ENCODE measurements around the gene LEMD1.
"Not testable (repeated sequence)": the region's sequence is repeated elsewhere in the genome, so short reads cannot be mapped to it uniquely, and the experiment has no call there.

Gene LEMD1

DNA sequence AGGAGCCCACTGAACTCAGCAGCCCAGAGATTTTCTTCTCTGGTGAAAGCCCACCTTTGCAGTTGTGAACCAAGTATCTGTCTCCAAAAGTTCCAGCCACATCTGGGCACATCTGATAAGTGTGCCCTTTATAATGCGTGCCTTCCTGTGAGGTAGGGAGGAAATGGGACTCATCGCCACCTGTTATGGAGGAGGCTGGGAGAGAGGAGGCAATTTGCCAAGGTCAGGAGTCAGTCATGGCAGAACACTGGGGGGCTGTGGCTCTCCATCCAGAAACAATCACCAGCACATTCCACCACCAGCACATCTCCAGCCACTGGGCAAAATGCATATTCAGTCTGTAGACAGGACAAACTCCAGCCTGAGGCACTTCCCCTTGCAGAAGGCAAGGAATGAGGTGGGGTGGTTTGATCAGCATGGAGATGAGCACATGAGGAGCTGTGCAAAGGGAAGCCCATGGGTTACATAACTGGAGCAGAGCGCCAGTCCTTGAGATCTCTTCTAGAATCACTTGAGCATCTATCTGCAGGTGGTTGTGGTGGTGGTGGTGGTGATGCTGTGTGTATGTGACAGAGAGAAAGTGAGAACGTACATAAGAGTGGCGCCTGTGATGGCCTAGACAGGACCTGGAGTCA is 15.0 kb upstream of the LEMD1 start:
- H3K4me3 ChIP-seq (ENCODE audit: low read length) = no peak overlapping the region
- TF ChIP-seq, protein P1, sequence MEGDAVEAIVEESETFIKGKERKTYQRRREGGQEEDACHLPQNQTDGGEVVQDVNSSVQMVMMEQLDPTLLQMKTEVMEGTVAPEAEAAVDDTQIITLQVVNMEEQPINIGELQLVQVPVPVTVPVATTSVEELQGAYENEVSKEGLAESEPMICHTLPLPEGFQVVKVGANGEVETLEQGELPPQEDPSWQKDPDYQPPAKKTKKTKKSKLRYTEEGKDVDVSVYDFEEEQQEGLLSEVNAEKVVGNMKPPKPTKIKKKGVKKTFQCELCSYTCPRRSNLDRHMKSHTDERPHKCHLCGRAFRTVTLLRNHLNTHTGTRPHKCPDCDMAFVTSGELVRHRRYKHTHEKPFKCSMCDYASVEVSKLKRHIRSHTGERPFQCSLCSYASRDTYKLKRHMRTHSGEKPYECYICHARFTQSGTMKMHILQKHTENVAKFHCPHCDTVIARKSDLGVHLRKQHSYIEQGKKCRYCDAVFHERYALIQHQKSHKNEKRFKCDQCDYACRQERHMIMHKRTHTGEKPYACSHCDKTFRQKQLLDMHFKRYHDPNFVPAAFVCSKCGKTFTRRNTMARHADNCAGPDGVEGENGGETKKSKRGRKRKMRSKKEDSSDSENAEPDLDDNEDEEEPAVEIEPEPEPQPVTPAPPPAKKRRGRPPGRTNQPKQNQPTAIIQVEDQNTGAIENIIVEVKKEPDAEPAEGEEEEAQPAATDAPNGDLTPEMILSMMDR (conservative IDR thresholded peaks at IDR 0.05; ENCODE audit: low read length) = no peak
- no peak for DNase-seq (ENCODE audit: low read depth)

DNA sequence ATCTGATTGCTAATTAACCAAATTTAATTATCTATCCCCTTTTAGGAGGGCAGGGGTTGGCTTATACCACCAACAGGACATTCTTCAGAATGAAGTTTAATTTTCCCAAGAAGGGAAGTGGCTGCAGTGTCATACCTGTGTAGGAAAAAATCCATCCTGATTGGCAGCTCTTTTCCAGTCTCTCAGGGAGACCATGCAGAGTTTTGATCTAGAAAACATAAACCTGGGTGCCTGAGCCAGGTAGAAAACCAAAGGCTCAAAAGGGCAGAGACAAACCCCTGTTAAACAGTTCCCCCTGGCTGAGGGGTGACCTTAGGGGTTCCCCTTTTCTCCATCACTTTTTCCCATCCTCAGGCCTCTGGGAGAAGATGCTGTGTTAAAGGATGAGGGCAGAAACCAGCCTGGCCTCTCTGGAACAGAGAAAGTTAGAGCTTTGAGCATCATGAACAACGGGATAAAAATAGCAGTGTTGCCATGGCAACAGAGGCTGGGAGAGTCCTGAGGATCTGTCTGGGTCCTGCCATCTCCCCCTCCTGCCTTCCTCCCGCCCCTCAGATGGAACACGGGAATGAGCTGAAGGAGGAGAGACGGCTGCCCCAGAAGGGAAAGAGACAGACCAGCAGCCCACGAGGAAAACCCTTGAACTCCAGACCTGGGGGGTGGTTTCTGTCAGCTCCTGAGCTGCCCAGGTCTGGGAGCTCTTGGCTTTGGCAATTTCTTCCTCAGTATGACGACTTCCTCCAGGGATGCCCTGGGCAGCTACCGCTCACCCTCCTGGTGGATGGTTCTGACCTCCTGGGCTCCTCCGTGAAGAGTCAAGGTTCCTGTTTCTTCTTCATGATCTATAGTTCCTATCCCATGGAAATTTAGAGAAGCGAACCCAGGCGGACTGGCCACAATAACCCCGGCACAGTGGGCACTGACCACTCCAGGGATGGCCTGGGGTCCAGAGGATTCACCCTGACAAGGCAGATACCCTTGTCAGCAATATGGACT is 14.0 kb upstream of the LEMD1 start:
- TF ChIP-seq, protein P1 (conservative IDR thresholded peaks at IDR 0.05; ENCODE audit: low read length) = no peak
- H3K4me3 ChIP-seq (ENCODE audit: low read length) = no peak overlapping the region
- DNase-seq (ENCODE audit: low read depth) = no peak

DNA sequence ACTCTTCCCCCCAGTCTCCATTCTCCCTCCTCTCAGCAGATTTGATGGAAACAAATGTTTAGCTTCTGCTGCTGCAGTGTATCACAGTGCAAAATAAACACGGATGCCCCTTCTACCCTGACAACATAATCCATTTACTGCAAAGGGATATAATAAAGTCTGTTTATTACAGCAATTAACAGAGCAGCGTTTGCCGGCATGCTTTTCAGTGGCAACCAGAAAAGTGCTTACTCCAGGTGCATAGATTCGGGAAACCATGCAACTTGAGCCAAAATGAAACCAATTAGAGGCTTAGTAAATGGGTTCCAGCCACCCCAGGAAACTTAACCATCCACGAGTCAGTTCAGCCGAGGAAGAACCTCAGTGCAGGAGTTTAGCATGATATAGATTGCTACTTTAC is 12.9 kb upstream of the LEMD1 start:
- TF ChIP-seq, protein P1 (conservative IDR thresholded peaks at IDR 0.05; ENCODE audit: low read length) = no peak
- no peak for DNase-seq (ENCODE audit: low read depth)
- no peak overlapping the region for H3K4me3 ChIP-seq (ENCODE audit: low read length)

DNA sequence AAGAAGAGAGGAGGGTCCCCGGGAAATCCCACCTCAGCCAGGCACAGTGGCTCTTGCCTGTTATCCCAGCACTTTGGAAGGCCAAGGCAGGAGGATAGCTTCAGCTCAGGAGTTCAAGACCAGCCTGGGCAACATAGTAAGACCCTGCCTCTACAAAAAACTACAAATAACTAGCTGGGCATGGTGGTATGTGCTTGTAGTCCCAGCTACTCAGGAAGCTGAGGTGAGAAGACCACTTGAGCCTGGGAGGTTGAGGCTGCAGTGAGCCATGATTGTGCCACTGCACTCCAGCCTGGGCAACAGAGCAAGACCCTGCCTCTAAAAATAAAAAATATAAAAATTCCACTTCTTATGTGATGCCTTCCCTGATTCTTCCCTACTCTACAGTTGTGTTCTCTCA is 10.8 kb upstream of the LEMD1 start:
- H3K4me3 ChIP-seq (ENCODE audit: low read length); DNase-seq (ENCODE audit: low read depth): not testable (repeated sequence)

DNA sequence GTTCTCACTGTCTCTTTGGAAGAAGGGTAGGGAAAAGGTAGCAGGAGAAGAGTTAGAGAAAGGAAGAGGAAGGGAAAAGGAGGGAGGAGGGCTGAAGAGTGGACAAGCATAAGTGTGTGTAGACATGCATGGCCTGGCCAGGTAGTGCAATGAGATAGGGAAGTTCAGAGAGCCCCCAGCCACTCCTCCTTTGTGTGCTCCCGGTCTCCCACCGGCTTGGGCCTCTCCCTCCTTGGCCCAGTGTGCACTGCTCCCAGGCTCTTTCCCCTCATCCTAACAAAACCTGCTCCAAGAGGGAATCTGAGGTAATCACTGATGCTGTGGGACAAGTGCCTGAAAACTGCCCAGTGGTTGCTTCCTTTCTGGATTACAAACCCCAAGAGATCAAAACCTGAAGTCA is 10.3 kb upstream of the LEMD1 start:
- DNase-seq (ENCODE audit: low read depth) = no peak
- TF ChIP-seq, protein P1 (conservative IDR thresholded peaks at IDR 0.05; ENCODE audit: low read length) = no peak
- no peak overlapping the region for H3K4me3 ChIP-seq (ENCODE audit: low read length)

DNA sequence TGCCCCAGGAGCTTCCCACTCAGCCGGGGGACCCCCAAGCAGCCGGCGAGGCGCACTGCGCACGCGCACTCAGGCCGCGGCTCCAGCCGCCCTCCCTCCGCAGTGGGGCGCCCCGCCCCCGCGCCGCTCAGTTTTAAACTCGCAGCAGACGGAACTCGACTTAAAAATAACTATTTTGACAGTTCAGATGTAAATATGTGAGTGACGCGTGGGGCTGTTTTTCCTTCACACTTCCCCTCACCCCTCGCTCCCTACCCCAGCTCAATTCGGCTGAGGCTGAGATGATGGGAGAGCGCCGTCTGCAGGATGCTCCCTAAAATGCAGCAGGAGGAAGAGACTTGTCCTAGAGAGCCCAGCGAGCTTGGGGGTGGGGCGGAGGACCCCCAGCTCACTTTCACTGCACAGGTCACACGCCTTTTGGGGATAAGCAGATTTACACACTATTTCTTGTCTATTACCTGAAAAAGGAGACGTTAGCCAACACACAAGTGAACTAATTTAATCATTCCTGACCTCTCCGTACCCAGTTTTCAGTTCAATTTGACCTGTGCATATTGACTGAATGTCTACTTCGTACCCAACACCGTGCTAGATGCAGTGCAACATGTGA is 8.9 kb upstream of the LEMD1 start:
- TF ChIP-seq, protein P1 (conservative IDR thresholded peaks at IDR 0.05; ENCODE audit: low read length) = peak; percentile 76
- H3K4me3 ChIP-seq (ENCODE audit: low read length) = peak overlapping the region; percentile 56
- peak; percentile 15 for DNase-seq (ENCODE audit: low read depth)

Data from AG10803 (cell line).